DMS 273 (cell line): ENCODE data around the gene DCAF12.
"Not testable (repeated sequence)": the region's sequence is repeated elsewhere in the genome, so short reads cannot be mapped to it uniquely, and the experiment has no call there.

ENCODE experiments used
- DNase-seq: peaks from one replicate; lab custom pipeline; 2025; ENCODE audit not compliant: unreplicated experiment; lab: John Stamatoyannopoulos, UW

DCAF12 gene

GRCh38 chr9:34072410-34072809 is 54.1 kb downstream of the DCAF12 start:
- peak; percentile 51 for DNase-seq

DNA sequence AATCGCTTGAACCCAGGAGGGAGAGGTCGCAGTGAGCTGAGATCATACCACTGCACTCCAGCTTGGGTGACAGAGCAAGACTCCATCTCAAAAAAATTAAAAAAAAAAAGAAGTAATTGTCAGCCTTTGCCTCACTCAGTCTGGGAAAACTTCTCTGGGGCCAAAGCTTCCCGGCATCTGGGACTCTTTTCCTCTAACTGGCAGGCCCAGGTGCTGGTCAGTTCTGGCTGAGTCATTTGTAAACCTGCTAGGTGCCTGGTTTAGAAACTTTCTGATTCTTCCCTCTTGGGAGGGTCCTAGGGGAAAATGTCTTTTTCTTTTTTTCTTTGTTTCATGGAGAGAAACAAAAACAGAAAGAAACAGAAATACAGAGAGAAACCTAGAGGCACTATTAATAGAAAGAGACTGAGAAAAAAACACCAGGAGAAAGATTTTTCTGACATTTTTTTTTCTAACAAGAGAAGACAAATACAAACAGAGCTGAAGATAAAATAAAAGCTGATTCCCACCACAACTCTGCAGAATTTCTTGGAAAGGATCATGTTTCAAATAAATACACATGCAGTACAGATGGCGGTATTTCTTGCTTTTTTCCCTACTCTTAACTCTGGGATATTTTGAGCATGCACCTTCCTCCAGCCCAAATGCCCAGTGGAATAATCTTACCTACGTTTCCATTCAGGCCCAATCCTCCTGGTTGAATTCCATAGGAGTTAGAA is 55.7 kb downstream of the DCAF12 start:
- peak; percentile 48 for DNase-seq

- DNase-seq, result no peak
These were observed 56.7 kb downstream of the DCAF12 start for GRCh38 chr9:34069831-34070230.

DNA sequence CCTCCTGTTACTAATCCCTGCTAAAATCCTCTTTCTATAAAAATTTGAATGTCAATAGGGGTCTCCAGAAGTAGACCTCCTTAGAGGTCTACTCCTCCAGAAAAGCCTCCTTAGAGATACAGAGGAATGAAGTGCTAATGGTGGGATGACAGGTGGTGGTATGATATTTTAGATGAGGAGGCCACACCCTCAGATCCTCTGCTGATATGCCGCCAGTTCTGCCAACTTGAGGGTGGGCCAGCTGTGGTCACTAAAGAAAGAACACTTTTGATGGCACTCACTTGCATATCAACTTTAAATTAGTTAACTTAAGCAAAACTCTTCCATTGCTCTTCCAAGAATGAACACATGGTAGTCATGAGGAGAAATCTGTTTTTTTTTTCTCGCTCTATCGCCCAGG is 61.0 kb downstream of the DCAF12 start:
- DNase-seq, result peak; percentile 37

DNA sequence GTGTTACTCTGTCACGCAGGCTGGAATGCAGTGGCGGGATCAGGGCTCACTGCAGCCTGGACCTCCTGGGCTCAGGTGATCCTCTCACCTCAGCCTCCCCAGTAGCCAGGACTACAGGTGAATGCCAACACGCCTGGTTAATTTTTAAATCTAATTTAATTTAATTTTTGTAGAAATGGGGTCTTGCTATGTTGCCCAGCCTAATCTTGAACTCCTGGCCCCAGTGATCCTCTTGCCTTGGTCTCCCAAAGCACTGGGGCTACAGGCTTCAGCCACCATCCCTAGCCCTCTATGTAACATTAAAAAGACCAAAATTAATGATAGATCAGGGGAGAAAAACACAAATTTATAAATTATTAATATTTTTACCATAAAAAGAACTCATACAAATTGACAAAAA is 66.5 kb downstream of the DCAF12 start:
- DNase-seq, result no peak

DNA sequence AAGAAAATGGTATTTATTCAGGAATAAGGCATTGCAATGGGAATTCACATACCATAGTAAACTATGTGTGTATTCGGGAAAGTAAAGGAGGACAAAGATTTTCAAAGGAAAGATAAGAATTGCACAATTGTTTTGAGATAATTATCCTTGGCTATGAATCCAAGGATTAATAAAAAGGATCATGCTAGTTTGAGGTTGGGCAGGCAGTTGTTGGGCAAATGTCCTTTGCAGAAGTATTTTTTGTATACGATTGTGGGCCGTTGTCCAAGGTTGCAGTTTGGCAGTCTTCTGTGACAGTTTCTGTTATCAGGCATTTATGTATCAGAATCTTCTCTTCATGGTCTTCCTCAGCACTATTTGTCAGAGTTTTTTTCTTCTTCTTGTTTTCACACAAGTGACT is 67.2 kb downstream of the DCAF12 start:
- no peak for DNase-seq

- peak; percentile 15 for DNase-seq
These were observed 76.7 kb downstream of the DCAF12 start for GRCh38 chr9:34049630-34050384.

DNA sequence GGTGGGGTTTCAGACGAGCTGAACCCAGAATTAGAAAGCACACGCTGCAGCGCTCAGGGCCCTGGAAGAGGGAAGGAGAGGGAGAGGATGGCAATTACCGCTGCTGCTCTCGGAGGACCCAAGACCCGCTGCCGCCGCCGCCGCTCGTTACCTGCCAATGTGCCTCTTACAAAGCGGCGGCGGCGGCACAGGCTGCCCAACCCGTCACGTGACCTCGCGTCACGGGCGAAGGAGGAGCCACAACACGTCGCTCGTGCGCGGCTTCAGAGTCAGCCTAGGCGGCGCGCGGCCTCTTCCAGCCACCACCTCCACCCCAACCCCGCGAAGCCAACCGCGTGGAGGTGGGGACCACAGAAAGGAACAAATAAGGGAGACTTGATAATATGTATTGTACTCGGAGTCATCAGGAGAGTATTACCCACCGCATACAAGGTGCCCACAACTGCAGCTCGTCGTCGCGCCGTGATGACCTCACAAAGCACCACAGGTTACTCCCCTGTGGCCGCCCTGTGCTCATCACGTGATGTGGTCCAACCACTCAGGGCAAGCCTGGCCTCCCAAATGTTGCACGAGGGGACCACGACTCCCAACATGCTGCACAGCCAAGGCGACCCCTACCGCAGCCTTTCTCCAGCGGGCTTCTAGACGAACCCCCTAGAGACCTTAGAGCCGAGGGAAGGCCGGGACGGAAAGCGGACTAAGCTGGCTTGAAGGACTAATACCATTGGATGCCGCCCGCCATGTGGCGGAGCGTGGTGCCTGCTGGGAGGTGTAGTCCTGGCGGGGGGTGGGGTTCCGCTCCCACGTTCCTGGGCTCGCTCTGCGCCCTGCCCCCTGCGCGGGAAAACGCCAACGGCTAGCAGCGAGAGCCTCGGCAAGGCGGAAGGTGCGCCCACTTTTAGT is 77.5 kb downstream of the DCAF12 start, which contains the start of gene UBAP2:
Gene UBAP2 (minus strand): TSS at position 161 of the 903 bp plus-strand sequence. CDS start 31,739 bp downstream, outside the sequence.
- peak; percentile 99 for DNase-seq

- DNase-seq, result peak; percentile 77
These were observed 78.4 kb downstream of the DCAF12 start for GRCh38 chr9:34047864-34048726.

DNA sequence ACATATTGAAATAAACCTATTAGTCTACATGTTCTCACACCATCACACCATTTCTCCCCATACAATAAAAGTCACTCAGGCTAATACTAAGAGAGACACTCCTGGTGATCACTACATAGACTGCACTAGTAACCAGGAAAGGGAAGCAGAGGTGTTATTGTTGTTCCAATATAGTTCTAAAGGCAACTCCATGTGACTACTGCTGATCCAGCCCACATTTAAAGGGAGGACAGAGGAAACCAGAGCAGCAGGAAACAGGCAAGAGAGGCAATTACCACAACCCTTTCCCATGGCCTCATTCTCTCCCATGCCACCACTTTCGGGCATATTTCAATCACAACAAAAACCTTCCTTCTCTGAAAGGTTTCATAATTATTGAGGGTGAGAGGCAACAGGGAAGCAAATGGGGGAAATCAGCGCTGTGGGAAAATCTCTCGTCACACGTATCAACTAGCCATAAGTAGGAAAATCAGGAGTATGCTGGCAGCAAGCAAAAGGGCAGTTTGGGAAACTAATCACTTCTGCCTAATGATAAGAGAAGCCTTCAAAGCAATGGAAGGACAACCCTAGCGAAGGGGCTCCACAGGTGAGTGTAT is 79.6 kb downstream of the DCAF12 start:
- peak; percentile 31 for DNase-seq

GRCh38 chr9:34045903-34046302 is 80.6 kb downstream of the DCAF12 start:
- no peak for DNase-seq

GRCh38 chr9:34042074-34042473 is 84.4 kb downstream of the DCAF12 start:
- not testable (repeated sequence) for DNase-seq

DNA sequence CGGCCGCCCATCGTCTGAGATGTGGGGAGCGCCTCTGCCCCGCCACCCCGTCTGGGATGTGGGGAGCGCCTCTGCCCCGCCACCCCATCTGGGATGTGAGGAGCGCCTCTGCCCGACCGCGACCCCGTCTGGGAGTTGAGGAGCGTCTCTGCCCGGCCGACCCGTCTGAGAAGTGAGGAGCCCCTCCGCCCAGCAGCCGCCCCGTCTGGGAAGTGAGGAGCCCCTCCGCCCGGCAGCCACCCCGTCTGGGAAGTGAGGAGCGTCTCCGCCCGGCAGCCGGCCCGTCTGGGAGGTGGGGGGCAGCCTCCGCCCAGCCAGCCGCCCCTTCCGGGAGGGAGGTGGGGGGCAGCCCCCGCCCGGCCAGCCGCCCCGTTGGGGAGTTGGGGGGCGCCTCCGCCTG is 87.6 kb downstream of the DCAF12 start:
- not testable (repeated sequence) for DNase-seq

DNA sequence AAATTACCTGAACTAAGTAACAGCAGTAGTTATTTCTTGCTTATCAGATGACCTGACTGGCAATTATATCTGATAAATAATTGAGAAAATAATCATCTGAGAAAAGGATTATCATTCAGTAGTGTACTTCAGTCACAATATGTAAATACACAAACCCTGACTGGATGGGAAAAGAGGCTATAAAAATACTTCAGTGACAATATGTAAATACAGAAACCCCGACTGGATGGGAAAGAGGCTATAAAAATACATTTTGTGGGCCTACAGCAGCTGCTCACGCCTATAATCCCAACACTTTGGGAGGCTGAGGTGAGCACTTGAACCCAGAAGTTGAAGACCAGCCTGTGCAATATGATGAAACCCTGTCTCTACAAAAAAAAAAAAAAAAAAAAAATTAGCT is 88.9 kb downstream of the DCAF12 start:
- no peak for DNase-seq

DNA sequence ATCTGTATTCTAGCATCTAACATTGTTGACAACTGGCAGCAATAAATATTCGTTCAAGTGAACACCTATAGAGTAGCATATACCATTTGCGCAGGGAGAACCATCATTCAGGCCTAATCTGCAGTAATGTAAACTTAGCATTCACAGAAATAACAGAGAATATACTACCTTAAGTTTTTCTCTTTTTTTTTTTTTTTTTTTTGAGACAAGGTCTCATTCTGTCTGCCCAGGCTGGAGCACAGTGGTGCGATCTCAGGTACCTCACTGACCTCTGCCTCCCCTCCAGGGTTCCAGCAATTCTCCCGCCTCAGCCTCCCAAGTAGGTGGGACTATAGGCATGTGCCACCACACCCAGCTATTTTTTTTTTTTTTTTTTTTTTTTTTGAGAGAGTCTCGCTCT is 89.9 kb downstream of the DCAF12 start:
- DNase-seq, result no peak
